Fibroblast of the conjunctiva (primary cell): ENCODE results near the gene TPRX1.
A peak's percentile ranks its signal among the peaks of the same experiment; 100 is the strongest.
"Not testable (repeated sequence)": the region's sequence is repeated elsewhere in the genome, so short reads cannot be mapped to it uniquely, and the experiment has no call there.

Experiments
- DNase-seq: peaks from one replicate; pipeline ENCODE4 v3.0.0-alpha.2; 2010; ENCODE audit warnings: low read depth

The TPRX1 gene, protein sequence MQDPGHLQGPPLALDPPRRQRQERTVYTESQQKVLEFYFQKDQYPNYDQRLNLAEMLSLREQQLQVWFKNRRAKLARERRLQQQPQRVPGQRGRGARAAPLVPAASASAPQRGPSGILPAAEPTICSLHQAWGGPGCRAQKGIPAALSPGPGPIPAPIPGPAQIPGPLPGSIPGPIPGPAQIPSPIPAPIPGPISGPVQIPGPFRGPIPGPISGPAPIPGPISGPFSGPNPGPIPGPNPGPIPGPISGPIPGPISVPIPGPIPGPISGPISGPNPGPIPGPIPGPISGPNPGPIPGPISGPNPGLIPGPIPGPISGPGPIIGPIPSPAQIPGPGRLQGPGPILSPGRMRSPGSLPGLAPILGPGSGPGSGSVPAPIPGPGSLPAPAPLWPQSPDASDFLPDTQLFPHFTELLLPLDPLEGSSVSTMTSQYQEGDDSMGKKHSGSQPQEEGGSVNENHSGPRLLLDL

DNA sequence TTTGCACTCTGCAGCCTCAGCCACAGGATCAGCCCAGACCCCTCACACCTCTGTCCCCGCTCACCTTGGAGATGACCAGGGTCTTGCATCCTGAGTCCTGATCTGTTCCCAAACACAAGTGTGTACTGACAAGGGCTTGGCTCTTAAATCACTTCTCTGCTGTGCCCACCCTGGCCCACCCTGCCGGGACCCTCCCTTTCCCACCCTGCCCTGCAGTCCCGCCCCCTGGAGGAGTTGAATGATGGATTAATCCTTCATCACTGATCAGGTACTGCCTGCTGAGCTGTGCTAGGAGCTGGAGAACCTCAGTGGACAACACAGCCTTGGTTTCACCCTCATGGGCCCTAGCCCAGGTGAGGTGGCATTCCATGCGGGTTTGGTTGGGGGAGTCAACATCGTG is at the start of gene TPRX1:
TPRX1 (minus strand) TSS at position 101 of the 400 bp plus-strand sequence; CDS start at position 89, 12 bp downstream.
- not testable (repeated sequence) for DNase-seq

- DNase-seq: no peak
Observed at GRCh38 chr19:47853003-47853402, 48.7 kb upstream of the TPRX1 start.

GRCh38 chr19:47848823-47849473 is 44.6 kb upstream of the TPRX1 start:
- no peak for DNase-seq

DNA sequence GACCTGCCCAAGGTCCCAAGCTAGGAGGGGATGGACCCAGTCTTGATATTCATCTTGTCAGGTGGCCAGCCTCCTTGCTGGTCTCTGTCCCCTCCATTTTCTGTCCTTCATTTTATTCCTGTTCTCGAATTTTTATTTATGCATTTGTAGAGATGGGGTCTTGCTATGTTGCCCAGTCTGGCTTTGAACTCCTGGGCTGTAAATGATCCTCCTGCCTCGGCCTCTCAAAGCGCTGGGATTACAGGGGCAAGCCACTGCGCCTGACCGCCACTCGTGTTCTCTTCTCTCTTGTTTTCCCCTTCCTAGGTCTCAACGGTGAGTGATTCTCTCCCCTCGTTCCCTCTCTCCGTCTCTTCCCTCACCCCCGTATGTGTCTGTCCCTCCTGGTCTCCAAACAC is 44.1 kb upstream of the TPRX1 start:
- DNase-seq: no peak

- DNase-seq: no peak
Observed at GRCh38 chr19:47842941-47843340, 38.6 kb upstream of the TPRX1 start.

DNA sequence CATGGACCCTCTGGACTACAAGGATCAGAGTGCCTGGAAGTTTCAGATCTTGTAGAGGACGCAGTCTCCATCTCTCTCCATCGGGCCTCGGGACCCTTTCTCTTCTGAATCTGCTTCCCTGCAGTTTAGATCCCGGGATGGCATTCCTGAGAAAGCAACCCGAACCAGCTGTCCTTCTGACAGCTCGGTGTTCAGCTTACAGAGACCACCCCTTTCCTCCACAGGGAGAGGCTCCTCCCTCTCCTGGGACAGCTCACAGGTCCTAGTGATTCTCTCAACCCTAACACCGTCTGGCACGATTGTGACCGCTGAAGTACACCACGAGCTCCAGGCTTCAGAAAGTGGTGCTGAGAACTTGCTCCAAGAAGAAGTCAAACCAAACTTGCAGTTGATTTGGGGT is 35.6 kb upstream of the TPRX1 start:
- no peak for DNase-seq

GRCh38 chr19:47839411-47839810 is 35.1 kb upstream of the TPRX1 start:
- DNase-seq: no peak

GRCh38 chr19:47836038-47836437 is 31.7 kb upstream of the TPRX1 start:
- no peak for DNase-seq

DNA sequence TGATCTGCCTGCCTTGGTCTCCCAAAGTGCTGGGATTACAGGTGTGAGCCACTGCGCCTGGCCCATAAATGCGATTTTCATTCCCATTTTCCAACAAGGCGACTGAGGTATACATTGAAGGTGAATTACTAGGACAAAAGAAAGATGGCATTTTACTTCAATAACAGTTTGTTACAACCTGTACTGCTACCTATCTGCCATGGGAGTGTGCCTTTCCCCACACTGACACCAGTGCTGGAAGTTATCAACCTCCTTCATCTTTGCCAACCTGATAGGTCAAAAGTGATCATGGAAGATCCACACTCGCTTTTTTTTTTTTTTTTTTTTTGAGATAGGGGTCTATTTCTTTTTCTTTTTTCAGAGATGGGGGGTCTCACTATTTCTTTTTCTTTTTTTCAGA is 28.4 kb upstream of the TPRX1 start:
- DNase-seq: no peak

- DNase-seq: no peak
Observed at GRCh38 chr19:47826800-47827199, 22.4 kb upstream of the TPRX1 start.

GRCh38 chr19:47824396-47824795 is 20.0 kb upstream of the TPRX1 start:
- no peak for DNase-seq

DNA sequence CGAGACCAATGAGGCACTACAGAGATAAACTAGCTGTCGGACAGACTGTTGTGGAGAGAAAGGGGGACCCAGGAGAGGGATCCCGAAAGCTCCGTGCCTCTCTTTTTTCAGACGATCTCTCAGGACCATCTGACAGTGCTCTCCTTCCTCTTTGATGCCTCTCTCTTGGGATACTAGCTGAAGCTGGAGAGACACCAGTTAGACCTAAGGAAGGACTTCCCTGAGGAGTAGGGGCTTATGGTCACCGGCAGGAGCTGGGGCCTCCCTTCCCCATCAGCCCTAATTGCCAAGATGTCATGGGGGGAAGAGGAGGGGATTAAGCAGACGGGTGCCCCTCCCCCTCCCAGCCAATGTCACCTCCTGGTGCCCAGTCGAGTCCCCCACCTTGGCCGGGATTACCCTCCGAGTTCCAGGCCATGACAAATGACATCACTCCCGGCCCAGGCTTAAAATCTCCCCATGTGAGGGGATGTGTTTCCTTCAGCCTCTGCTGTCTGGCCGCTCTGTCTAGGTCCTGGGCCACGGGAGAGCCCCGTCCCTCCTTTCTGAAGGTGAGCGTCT is 17.2 kb upstream of the TPRX1 start, which contains the start of gene CRX:
CRX (plus strand) TSS at position 478 of the 561 bp plus-strand sequence. CDS start 12,507 bp downstream, outside the sequence.
- DNase-seq: no peak

- DNase-seq: no peak
Observed at GRCh38 chr19:47820410-47820809, 16.1 kb upstream of the TPRX1 start.

- no peak for DNase-seq
Observed at GRCh38 chr19:47819858-47820257, 15.5 kb upstream of the TPRX1 start.

- DNase-seq: not testable (repeated sequence)
Observed at GRCh38 chr19:47818221-47818620, 13.9 kb upstream of the TPRX1 start.

- not testable (repeated sequence) for DNase-seq
Observed at GRCh38 chr19:47816270-47816669, 11.9 kb upstream of the TPRX1 start.

- DNase-seq: no peak
Observed at GRCh38 chr19:47813995-47814328, 9.6 kb upstream of the TPRX1 start.

DNA sequence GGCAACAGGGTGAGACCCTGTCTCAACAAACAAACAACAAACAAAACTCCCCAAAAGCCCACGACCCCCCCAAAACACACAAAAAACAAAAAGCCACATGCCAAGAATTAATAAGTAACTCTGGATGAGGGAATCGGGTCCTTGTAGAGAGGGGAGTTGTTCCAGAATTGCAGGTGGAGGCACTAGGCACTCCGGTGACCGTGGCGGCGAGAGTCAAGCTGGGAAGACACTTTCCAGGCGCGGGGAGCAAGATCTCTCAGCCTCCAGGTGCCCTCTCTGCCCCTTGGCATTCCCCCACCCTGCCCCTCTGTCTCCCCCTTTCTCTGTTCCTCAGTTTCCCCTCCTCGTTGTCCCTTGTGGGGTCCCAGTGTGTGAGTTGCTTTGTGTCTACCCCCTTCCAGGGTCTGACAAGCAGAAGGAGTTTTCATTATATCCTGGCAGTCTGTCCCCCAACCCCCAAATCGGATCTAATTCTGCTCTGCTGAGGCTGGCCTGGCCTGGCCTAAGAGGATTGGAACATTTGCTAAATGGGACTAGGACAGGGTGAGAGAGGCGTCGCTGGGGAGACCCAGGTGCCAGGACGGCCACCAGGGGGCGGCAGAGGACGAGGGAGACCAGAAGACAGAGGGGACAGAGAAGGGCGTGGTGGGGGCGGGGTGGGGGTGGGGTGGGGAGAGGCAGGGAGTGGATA is 9.1 kb upstream of the TPRX1 start:
- peak; percentile 29 for DNase-seq

GRCh38 chr19:47806435-47806834 is 2.1 kb upstream of the TPRX1 start:
- DNase-seq: no peak

DNA sequence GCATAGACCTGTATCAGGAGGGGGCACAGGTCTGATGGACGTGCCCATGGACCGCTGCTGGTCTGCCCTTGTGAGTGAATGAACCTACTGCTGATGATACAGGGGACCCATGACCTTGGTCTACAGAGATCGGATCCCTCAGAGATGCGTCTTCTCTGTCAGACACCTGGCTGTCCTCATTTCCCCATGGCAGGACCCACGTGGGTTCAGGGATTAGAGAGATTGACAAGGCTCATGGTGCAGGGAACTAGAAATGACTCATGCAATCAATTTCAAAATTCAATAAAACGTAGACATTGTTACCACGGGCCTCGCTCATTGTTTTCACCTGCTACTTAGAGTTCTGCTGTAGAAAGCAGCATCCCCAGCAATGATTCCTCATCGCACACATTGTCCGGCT is 962 bp upstream of the TPRX1 start:
- no peak for DNase-seq

DNA sequence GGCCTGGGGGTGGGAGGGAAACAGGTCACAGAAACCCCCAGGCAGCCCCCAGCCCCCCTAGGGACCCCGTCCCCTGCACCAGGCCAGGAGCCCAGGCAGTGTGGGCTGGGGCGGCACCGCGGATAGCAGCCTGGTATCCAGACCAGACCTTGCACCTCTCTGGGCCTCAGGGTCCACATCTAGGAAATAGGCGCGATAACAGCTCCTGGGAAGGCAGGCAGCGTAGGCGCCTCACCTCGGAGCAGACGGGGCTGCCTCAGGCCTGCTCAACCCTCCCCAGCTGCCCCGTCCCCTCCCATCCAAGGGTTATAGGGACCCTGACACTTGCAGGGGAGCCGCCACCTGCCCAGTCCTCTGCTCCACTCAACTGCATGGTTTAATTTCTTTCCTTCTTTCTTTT is 680 bp downstream of the TPRX1 start:
- not testable (repeated sequence) for DNase-seq

GRCh38 chr19:47803148-47803547 is 1.2 kb downstream of the TPRX1 start:
- DNase-seq: not testable (repeated sequence)
